ENCODE results near the gene TEKT1.

Gene TEKT1

DNA sequence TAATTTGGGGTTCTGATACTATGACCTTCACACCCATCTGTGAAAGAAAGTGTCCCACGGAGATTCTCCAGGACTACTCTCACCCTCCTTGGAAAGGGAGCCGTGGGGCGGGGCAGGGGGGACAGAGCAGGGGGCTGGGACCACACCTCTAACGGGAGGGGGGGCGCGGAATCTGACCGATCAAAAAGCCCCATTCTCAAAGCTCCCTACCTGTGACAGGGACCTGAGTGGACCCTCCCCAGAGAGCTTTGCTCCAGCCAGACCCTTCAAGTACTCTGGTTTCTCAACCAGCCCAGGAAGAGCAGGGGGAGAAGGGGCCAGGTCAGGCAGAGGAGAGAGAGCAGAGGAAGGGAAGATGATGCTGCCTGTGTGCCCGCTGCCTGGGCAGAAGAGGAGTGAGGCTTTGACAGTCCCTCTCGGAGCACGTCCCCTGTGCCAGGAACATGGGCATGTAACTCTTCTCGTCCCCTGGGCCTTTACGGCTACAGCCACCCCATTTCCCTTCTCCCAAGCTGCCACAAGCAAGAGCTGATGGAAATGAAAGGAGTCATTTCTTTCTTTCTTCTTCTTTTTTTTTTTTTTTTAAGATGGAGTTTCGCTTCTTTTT, 75.0 kb downstream of the TEKT1 start:
- DNase-seq = no peak

DNA sequence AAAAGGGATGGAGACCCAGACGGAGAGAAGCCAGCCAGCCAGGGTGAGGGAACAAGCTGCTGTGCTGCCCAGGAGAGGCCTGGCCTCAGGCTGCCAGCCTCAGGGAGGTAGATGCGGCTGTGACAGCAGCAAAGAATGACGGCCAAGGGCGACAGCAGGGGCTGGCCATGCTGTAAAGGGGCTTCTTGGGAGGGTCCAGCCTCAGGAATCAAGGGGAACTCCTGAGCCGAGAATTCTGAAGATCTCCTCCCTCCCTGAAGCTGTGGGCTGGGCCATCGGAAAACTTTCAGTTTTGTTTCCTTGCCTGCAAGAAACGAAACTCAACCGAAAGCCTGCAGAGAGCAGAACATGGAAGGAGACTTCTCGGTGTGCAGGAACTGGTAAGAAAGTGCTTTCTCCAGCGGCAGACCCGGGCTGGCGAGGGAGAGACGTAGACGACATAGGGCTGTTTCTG, 75.8 kb downstream of the TEKT1 start, which contains the start of gene XAF1:
XAF1 (plus strand) TSS at position 316 of the 454 bp plus-strand sequence; CDS start at position 349, 33 bp downstream.
- no peak for DNase-seq

GRCh38 chr17:6755281-6755680, 76.2 kb downstream of the TEKT1 start:
- DNase-seq = no peak

GRCh38 chr17:6753546-6753945, 78.0 kb downstream of the TEKT1 start:
- DNase-seq = no peak

DNA sequence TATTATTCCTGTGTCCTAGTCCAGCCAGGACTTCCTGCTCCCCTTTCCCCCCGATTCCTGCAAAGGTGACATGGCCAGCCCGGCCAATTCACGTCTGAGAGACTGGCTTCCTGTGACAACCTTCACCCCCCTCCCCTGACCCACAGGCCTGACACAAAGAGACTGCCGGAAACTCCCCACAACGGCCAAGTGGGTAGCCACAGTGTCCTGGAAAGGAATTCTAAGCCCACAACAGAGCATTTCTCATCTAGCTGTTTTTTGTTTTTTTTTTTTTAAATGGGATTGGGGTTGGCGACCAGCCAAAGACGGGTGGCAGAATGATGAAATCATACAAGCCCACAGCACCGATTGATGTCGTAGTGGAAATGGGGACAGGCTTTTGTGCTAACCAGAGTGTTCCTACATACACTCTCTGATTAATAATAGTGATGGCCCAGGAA, 78.5 kb downstream of the TEKT1 start:
- DNase-seq = no peak

DNA sequence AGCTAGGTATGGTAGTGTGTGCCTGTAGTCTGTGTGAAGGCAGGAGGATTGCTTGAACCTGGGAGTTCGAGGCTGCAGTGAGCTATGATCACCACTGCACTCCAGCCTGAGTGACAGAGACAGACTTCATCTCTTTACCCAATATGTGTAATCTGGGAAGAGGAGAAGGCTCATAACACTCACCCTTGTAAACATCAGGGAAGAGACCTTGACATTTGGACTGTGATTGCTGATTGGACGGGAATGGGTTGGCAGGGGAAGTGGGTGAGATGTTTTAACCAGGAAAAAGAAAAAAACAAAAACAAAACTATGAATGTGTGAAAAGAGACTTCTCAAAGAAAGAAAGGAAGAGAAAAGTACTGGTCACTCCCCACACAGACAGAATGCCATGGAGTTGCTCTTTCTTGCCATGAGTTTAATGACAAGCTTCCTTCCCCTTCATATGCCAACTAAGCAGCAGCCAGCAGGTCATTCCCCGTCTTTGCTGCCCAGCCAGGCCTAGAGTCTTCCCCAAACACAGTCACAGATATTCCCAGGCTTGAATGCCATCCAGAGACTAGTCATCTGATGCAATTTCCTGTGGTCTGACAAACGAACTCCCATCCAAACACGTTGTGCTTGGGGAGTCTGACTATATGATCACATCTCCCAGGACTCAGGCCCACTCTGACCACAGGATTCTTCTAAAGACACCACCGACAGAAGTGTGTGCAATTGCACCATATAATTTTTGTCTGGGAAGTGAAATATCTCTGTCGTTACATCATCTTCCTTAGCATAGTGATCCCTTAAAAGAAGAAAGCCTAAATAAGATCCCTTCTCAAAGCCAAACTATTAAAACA, 79.2 kb downstream of the TEKT1 start:
- DNase-seq = no peak

DNA sequence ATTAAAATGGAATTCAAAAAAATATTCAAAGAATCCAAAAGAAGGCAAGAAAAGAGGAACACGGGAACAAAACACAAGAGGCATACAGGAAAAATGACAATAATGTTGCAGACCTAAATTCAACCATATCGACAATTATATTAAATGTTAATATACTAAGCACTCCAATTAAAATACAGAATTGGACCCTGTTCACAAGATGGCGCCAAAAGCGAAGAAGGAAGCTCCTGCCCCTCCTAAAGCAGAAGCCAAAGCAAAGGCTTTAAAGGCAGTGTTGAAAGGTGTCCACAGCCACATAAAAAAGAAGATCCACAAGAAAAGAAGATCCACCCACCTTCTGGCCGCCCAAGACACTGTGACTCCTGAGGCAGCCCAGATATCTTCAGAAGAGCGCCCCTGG, 82.0 kb downstream of the TEKT1 start:
- no peak for DNase-seq

DNA sequence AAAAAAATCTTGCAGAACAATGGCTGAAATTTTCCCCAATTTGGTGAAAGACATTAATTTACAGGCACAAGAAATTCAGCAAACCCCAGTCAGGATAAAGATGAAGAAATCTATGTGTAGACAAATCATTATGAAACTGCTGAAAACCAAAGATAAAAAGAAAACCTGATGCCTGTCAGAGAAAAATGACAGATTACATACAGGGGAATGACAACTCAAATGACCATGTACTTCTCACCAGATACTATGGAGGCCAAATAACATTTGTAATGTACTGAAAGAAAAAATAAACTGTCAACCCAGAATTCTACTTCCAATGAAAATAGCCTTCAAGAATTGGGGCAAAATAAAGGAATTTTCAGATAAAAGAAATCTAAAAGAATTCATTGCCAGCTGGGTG, 82.9 kb downstream of the TEKT1 start:
- no peak for DNase-seq

Data from NCI-H524 treated with DMSO at 0.1 percent for 48 hours (cell line).